Testis (tissue), 3 donors: Measurements from ENCODE around the gene RXRA. TPM values are rescaled to one million over a fixed set of nuclear protein-coding genes. Genes with fewer than 3 reads are reported as not detected.

ENCODE experiments used
- DNase-seq: peaks from one replicate; pipeline ENCODE4 v3.0.0-alpha.2; 2019
- H3K27ac ChIP-seq, 2 donors: fragments of 200-600 bp; sonication (generic); one replicate each; pipeline ENCODE4 v1.5.1; 2019
- H3K27me3 ChIP-seq: fragments of 200-600 bp; sonication (generic); one replicate; pipeline ENCODE4 v1.5.1; 2019
- H3K36me3 ChIP-seq: fragments of 200-600 bp; sonication (generic); one replicate; pipeline ENCODE4 v1.5.1; 2017; ENCODE audit warnings: low read depth; ENCODE audit errors: missing control alignments
- H3K4me1 ChIP-seq: fragments of 200-600 bp; sonication (generic); one replicate; pipeline ENCODE4 v1.5.1; 2019
- H3K4me3 ChIP-seq, 2 donors: fragments of 200-600 bp; sonication (generic); one replicate each; pipeline ENCODE4 v1.5.1; 2017 to 2019
- H3K9me3 ChIP-seq: fragments of 200-600 bp; sonication (generic); one replicate; pipeline ENCODE4 v1.5.1; 2017
- CTCF ChIP-seq, 3 experiments: fragments of 450-650 bp in 2 of 3; fragments of 200-600 bp in 1 of 3; sonication (generic) in 1 of 3; IDR thresholded peaks; one replicate each; pipeline ENCODE4 v1.5.1; 2016 to 2019; ENCODE audit warnings: antibody characterized with exemption in 3 of 3, mild to moderate bottlenecking in 2 of 3, moderate library complexity in 1 of 3
- POLR2A ChIP-seq: fragments of 450-650 bp; IDR thresholded peaks from one replicate; pipeline ENCODE4 v1.6.1; 2017; ENCODE audit warnings: antibody characterized with exemption, mild to moderate bottlenecking, moderate library complexity
- WGBS, 2 donors: methylation state at CpG; one replicate each; pipeline ENCODE4 v1.1.5; 2018; 5-methylcytosine and 5-hydroxymethylcytosine counted together
- intact Hi-C: fragments of 100-400 bp; cut with DNase I; formaldehyde crosslinking; loops from one replicate; pipeline ENCODE4 v1.15.1; 2023; ENCODE audit warnings: low total_unique reads
- polyA plus RNA-seq: library from polyadenylated mRNA; stranded (reverse); fragments of 350-450 nt; fragmentation: Illumina TruSeq; extraction: RNeasy Lipid Tissue Mini Kit (QIAGEN cat#74804); gene quantifications from one replicate; pipeline ENCODE4 v1.2.3, GENCODE V29; 2014; ENCODE audit warnings: low read depth, low replicate concordance; ENCODE audit not compliant: insufficient read depth
- total RNA-seq, 2 donors: library from RNA; depleted of rRNA; stranded (reverse); fragments of >200 nt; gene quantifications; one replicate each; pipeline ENCODE4 v1.2.3, GENCODE V29; 2016

Gene RXRA
- total and polyA plus RNA-seq, 3 donors from 2014 or later = 31.3 to 61.0 (median 47.3) TPM

- Histone ChIP-seq H3K4me3 (no peak overlapping the region), H3K36me3 (no peaks in the 10 kb centered on the region), H3K27ac (peak overlapping the region in 1 of 2 donors; percentile 69), H3K9me3 (no peaks in the 10 kb centered on the region), H3K27me3 (no peaks in the 10 kb centered on the region), H3K4me1 (peaks cover 56% of the 10 kb centered on the region)
- no peak for TF ChIP-seq POLR2A
- no peak for TF ChIP-seq CTCF (IDR thresholded peaks at IDR 0.05)
- 56 to 60% methylated on average over 2 to 17 of the region's 17 CpGs for WGBS, 2 donors
- intact Hi-C loops = no loop called here
- peak; percentile 90 for DNase-seq
Measured at GRCh38 chr9:134403682-134404301, 77.5 kb downstream of the RXRA start.

- H3K27ac ChIP-seq = peak overlapping the region in 1 of 2 donors; percentile 69
- intact Hi-C loops = no loop called here
Measured at GRCh38 chr9:134404376-134405358, 78.4 kb downstream of the RXRA start.

GRCh38 chr9:134405527-134405926 lies 79.3 kb downstream of the RXRA start:
- DNase-seq = no peak
- no peaks in the 10 kb centered on the region for H3K36me3 ChIP-seq
- 88 to 98% methylated on average over 9 of the region's 9 CpGs for WGBS, 2 donors
- intact Hi-C loops = no loop called here
- TF ChIP-seq CTCF (IDR thresholded peaks at IDR 0.05) (no peak), POLR2A (no peak)
- H3K4me1 ChIP-seq = peaks cover 60% of the 10 kb centered on the region
- no peaks in the 10 kb centered on the region for H3K9me3 ChIP-seq
- no peak overlapping the region for H3K4me3 ChIP-seq
- peak overlapping the region in 1 of 2 donors; percentile 69 for H3K27ac ChIP-seq
- no peaks in the 10 kb centered on the region for H3K27me3 ChIP-seq

More at GRCh38 chr9:134404376-134405358, 78.4 kb downstream of the RXRA start:
- peaks cover 57% of the 10 kb centered on the region for H3K4me1 ChIP-seq
- 77 to 78% methylated on average over 31 of the region's 34 CpGs for WGBS, 2 donors
- no peak overlapping the region for H3K4me3 ChIP-seq
- H3K36me3 ChIP-seq = no peaks in the 10 kb centered on the region
- no peak for DNase-seq
- no peaks in the 10 kb centered on the region for H3K9me3 ChIP-seq
- no peak for TF ChIP-seq POLR2A
- no peak for TF ChIP-seq CTCF (IDR thresholded peaks at IDR 0.05)
- no peaks in the 10 kb centered on the region for H3K27me3 ChIP-seq

GRCh38 chr9:134406366-134407120 lies 80.3 kb downstream of the RXRA start:
- DNase-seq = peak; percentile 53
- peaks cover 70% of the 10 kb centered on the region for H3K4me1 ChIP-seq
- no peaks in the 10 kb centered on the region for H3K9me3 ChIP-seq
- no peak overlapping the region for H3K4me3 ChIP-seq
- intact Hi-C loops = no loop called here
- peak overlapping the region in 1 of 2 donors; percentile 75 for H3K27ac ChIP-seq
- H3K27me3 ChIP-seq = no peaks in the 10 kb centered on the region
- TF ChIP-seq POLR2A = no peak
- no peak for TF ChIP-seq CTCF (IDR thresholded peaks at IDR 0.05)
- WGBS, 2 donors = 46 to 50% methylated on average over 18 to 23 of the region's 23 CpGs
- H3K36me3 ChIP-seq = no peaks in the 10 kb centered on the region
